Coronary artery (tissue), 2 donors: ENCODE measurements around the gene TRAPPC12.

Source experiments
- DNase-seq: peaks from one replicate; pipeline ENCODE4 v3.0.0-alpha.2; 2017; ENCODE audit warnings: low spot score
- H3K27ac ChIP-seq, 2 donors: fragments of 200-600 bp; sonication (generic); one replicate each; pipeline ENCODE4 v1.5.1; 2016 to 2019
- H3K4me3 ChIP-seq: fragments of 200-600 bp; sonication (generic); 2 replicates; pipeline ENCODE4 v1.5.1; 2016; ENCODE audit warnings: mild to moderate bottlenecking, moderate library complexity
- TF ChIP-seq, protein P1 (sequence below): fragments of 200-600 bp; sonication (generic); IDR thresholded peaks from one replicate; pipeline ENCODE4 v1.5.1; 2019; ENCODE audit warnings: antibody characterized with exemption

The TRAPPC12 gene

DNA sequence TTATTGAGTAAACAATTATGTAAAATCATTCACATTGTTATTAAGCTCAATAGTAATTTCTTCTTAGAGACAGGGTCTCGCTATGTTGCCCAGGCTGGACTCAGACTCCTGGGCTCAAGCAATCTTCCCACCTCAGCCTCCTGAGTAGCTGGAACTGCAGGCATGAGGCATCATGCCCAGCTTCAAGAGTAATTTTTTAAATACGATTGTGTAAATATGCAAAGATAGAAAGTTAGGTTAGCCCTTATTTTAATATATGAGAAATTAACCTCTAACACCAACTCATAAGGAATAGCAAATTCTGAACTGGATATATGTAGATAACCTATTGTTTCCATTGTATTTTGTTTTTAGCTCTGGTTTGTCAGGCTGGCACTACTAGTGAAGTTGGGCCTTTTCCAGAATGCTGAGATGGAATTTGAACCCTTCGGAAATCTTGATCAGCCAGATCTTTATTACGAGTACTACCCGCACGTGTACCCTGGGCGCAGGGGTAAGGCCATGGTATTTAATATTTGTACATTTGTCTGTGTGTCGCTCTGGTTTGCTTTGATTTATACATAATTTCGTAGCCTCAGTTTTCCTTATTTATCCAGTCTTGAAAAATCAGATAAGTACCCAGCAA is 44.8 kb downstream of the TRAPPC12 start:
- Histone ChIP-seq H3K4me3 (no peak overlapping the region), H3K27ac (no peak overlapping the region)
- TF ChIP-seq, protein P1, sequence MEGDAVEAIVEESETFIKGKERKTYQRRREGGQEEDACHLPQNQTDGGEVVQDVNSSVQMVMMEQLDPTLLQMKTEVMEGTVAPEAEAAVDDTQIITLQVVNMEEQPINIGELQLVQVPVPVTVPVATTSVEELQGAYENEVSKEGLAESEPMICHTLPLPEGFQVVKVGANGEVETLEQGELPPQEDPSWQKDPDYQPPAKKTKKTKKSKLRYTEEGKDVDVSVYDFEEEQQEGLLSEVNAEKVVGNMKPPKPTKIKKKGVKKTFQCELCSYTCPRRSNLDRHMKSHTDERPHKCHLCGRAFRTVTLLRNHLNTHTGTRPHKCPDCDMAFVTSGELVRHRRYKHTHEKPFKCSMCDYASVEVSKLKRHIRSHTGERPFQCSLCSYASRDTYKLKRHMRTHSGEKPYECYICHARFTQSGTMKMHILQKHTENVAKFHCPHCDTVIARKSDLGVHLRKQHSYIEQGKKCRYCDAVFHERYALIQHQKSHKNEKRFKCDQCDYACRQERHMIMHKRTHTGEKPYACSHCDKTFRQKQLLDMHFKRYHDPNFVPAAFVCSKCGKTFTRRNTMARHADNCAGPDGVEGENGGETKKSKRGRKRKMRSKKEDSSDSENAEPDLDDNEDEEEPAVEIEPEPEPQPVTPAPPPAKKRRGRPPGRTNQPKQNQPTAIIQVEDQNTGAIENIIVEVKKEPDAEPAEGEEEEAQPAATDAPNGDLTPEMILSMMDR = peak; percentile 4
- no peak for DNase-seq

DNA sequence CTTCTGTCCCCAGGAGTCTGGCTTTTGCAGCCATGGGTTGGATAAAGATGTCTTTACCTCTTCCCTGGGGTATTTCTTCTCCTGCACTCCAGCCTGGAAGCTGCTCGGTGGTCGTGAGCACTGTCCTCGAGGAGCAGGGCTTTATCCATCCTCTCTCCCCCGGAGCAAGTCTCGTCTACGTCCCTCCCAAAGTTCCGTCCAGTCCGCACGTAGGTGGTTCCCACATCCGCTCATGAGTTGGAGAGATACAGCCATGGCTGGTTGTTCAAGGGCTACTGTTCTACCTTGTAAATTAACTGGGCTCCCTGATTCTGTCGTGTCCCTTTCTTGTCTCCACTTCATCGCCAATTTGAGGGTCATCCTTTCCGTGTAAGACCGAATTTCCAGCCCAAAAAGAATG is 47.1 kb downstream of the TRAPPC12 start:
- TF ChIP-seq, protein P1 = no peak
- DNase-seq = no peak
- H3K27ac ChIP-seq = no peak overlapping the region

DNA sequence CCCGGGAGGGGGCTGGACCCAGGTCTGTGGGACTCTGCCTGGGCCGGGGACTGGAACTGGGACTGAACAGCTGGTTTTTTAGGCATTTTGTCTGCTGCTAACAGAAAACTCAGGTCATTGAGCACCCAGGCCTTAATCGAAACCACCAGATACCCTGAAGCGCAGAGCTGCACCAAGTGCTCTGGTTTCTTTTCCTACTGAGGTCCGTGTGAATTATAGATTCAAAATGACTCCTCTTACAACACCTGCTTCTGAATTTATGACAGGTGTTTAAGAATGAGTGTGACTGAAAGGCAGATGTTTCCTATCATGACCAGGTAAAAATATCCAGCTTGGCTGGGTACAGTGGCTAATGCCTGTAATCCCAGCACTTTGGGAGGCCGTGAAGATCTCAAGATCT is 47.8 kb downstream of the TRAPPC12 start:
- Histone ChIP-seq H3K27ac (no peak overlapping the region), H3K4me3 (no peak overlapping the region)
- DNase-seq = no peak
- TF ChIP-seq, protein P1 = no peak

More for the DNA sequence above, 47.1 kb downstream of the TRAPPC12 start:
- H3K4me3 ChIP-seq = no peak overlapping the region

DNA sequence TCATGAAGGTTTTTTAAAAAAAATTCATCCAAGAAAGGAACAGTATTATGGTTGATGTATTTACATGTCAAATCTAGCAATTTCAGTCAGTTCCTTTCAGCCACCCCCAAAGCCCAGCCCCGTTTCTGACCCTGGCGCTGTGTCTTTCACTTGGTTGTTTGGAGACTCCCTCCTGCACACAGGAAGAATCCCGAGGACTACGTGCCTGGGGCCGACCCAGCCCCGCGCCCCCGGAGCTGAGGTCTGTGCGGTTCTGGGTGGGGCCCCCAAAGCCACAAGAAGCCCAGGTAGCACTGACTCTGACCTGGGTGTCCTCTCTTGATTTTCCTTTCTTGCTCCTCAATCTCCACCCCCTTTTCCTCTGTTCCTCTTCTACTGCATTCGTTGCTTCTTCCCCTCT is 49.1 kb downstream of the TRAPPC12 start:
- TF ChIP-seq, protein P1 = no peak
- no peak for DNase-seq
- no peak overlapping the region for H3K27ac ChIP-seq
- H3K4me3 ChIP-seq = no peak overlapping the region

DNA sequence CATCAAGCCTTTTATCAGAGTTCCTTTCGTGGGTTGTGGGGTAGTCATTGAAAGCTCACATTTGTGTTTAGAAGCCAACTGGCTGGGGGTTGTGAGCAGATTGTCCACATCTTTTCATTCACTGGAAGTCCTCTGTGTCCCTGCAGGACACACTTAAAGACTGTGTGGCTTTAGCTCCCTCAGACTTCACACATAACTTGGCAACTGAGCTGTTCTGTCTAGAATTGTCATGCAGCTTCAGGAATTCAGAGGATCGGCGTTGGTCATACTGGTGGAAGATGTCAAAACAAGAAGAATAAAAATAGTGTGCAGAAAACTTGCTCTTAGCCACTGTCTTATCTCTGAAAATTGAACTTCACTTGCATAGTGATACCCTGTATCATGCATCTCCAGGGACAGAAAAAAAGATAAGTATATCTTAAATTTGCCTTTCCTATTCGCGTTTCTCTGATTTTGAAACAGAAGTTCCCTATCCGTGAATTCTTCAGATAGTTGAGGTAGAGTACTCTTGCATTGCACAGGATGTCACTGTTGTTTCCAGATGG is 49.6 kb downstream of the TRAPPC12 start:
- Histone ChIP-seq H3K4me3 (no peak overlapping the region), H3K27ac (no peak overlapping the region)
- TF ChIP-seq, protein P1 = no peak
- DNase-seq = no peak

DNA sequence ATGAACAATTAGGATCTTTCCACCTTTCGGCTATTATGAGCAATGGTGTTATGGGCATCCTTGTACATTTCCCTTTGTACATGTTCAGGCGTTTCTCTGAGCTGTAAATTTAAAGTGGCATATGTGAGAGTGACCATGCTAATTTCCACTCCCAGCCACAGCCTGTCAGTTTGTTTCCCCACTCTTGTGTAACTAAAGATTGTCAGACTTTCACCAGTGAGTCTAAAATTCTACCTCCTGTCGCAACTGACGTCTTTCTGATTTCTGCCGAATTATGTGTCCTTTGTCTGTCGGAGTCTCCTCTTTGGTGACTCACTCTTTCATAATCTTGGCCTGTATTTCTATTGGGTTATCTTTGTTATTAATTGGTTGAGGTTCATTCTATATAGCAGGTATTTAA is 50.7 kb downstream of the TRAPPC12 start:
- H3K27ac ChIP-seq = no peak overlapping the region
- DNase-seq = no peak
- TF ChIP-seq, protein P1 = no peak
- no peak overlapping the region for H3K4me3 ChIP-seq

DNA sequence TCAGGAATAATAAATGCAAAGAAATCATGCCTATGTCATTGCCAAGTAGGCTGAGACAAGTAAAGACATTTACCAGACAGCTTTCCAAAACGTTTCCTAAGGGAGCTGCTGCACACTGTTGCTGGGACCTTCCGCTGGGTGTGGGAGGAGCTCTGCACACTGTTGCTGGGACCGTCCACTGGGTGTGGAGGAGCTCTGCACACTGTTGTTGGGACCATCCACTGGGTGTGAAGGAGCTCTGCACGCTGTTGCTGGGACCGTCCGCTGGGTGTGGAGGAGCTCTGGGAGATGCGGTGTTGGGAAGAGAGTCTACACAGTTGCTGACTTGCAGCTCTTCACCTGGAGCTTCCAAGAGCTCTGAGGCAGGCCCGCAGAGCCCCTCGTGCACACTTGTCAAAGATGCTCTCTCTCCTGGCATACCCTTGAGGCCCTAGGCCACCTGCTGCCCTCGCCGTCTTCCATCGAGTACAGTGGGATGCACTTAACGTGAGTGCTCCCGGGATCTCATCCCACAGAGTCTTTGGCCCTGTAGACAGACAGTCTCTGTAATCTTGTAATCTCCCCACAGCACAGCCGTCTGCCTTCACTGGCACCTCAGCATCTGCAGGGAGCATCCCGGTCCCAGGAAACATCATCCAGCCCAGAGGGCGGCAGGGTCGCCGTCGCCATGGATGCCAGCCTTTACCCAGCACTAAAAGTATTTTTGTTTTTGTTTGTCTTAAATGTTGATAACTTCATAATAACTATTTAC is 51.4 kb downstream of the TRAPPC12 start:
- H3K4me3 ChIP-seq = no peak overlapping the region
- TF ChIP-seq, protein P1 = no peak
- H3K27ac ChIP-seq = no peak overlapping the region
- no peak for DNase-seq
